ENCODE measurements around the gene CDR2L. TPM values are rescaled to one million over a fixed set of nuclear protein-coding genes. Genes with fewer than 3 reads are reported as not detected.

The CDR2L gene
- 41.1 to 73.3 TPM (median 64.5 TPM) in 5 replicates for total RNA-seq (2022; extraction: Qiagen RNA extraction; ENCODE audit: low read depth)

GRCh38 chr17:74987418-74987908 is at the start of gene CDR2L:
TSS of gene CDR2L (plus strand) at chr17:74987632. CDS start at chr17:74988044, 412 bp downstream.

GRCh38 chr17:74972107-74972972 is 15.1 kb upstream of the CDR2L start, which contains the start of gene HID1:
TSS of gene HID1 (minus strand) at chr17:74972759. CDS start at chr17:74972656, 103 bp downstream.

DNA sequence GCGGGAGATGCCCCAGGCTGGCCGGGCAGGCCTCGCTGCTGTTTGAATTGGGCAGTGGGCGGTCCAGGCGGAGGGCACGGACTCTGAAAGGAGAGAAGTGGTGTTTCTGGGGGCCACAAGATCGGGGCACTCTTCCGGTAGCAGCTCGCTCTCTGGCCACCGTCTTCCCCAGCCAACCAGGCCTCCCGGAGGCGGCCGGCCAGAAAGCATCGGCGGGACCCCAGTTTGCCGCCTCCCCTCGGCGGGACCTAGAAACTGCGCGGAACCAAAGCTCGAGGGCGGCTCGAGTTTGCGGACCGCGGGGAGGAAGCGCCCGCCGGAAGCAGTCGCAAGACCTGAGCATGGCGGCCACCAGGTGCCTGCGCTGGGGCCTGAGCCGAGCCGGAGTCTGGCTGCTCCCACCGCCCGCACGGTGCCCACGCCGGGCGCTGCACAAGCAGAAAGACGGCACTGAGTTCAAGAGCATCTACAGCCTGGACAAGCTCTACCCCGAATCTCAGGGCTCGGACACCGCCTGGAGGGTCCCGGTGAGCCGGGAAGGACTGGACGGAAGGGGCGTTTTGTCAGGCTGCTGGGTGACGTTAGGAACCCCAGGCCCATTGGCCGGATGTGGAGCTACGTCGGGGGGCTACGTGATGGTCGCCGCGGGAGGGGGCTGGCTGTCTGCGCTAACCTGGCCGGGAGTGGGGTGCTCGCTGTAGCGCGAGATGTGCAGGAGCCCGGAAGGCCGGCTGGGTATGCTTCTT is 25.1 kb downstream of the CDR2L start, which contains the start of gene MRPL58:
TSS of gene MRPL58 (plus strand) at position 325 of the 746 bp plus-strand sequence. CDS start at position 342, 17 bp downstream.

GRCh38 chr17:75046407-75047289 is 59.2 kb downstream of the CDR2L start, which contains the start of the genes ATP5PD and KCTD2:
TSS of gene ATP5PD (minus strand) at chr17:75046969. CDS start at chr17:75042650, 4,319 bp downstream.
TSS of gene KCTD2 (plus strand) at chr17:75047225. CDS start at chr17:75047251, 26 bp downstream.

Other genes with a start within 250 kb of the CDR2L start
- gene NHERF1, start 239.0 kb upstream of the CDR2L start, total RNA-seq (2022; extraction: Qiagen RNA extraction; ENCODE audit: low read depth): 28.8 to 52.1 TPM (median 45.9 TPM) in 5 replicates
- 46.7 to 59.5 TPM (median 57.8 TPM) in 5 replicates for gene NAT9, start 211.3 kb upstream of the CDR2L start, total RNA-seq (2022; extraction: Qiagen RNA extraction; ENCODE audit: low read depth)
- 0.21 to 0.52 TPM (median 0.27 TPM) in 5 replicates for gene GRIN2C, start 127.7 kb upstream of the CDR2L start, total RNA-seq (2022; extraction: Qiagen RNA extraction; ENCODE audit: low read depth)
- 33.6 to 70.0 TPM (median 67.8 TPM) in 5 replicates for gene FDXR, start 114.6 kb upstream of the CDR2L start, total RNA-seq (2022; extraction: Qiagen RNA extraction; ENCODE audit: low read depth)
- not detected in 5 replicates for gene FADS6, start 94.0 kb upstream of the CDR2L start, total RNA-seq (2022; extraction: Qiagen RNA extraction; ENCODE audit: low read depth)
- gene USH1G, start 64.4 kb upstream of the CDR2L start, total RNA-seq (2022; extraction: Qiagen RNA extraction; ENCODE audit: low read depth): 0.08 to 0.18 TPM (median 0.12 TPM) in 4 of 5 replicates, not detected in the other
- gene OTOP2, start 63.4 kb upstream of the CDR2L start, total RNA-seq (2022; extraction: Qiagen RNA extraction; ENCODE audit: low read depth): 0.06 to 0.14 TPM in 2 of 5 replicates, not detected in the others
- gene OTOP3, start 51.7 kb upstream of the CDR2L start, total RNA-seq (2022; extraction: Qiagen RNA extraction; ENCODE audit: low read depth): not detected in 5 replicates
- gene HID1, start 14.9 kb upstream of the CDR2L start, total RNA-seq (2022; extraction: Qiagen RNA extraction; ENCODE audit: low read depth): 7.1 to 12.7 TPM (median 11.0 TPM) in 5 replicates
- 75.8 to 85.3 TPM (median 76.5 TPM) in 5 replicates for gene MRPL58, start 25.0 kb downstream of the CDR2L start, total RNA-seq (2022; extraction: Qiagen RNA extraction; ENCODE audit: low read depth)
- 453 to 615 TPM (median 486 TPM) in 5 replicates for gene ATP5PD, start 59.3 kb downstream of the CDR2L start, total RNA-seq (2022; extraction: Qiagen RNA extraction; ENCODE audit: low read depth)
- 26.4 to 33.7 TPM (median 30.7 TPM) in 5 replicates for gene KCTD2, start 59.6 kb downstream of the CDR2L start, total RNA-seq (2022; extraction: Qiagen RNA extraction; ENCODE audit: low read depth)
- gene SLC16A5, start 100.3 kb downstream of the CDR2L start, total RNA-seq (2022; extraction: Qiagen RNA extraction; ENCODE audit: low read depth): 16.8 to 35.9 TPM (median 29.7 TPM) in 5 replicates
- 17.4 to 21.8 TPM (median 18.7 TPM) in 5 replicates for gene ARMC7, start 122.3 kb downstream of the CDR2L start, total RNA-seq (2022; extraction: Qiagen RNA extraction; ENCODE audit: low read depth)
- gene NT5C, start 144.1 kb downstream of the CDR2L start, total RNA-seq (2022; extraction: Qiagen RNA extraction; ENCODE audit: low read depth): 82.9 to 136 TPM (median 131 TPM) in 5 replicates
- 675 to 933 TPM (median 796 TPM) in 5 replicates for gene JPT1, start 166.9 kb downstream of the CDR2L start, total RNA-seq (2022; extraction: Qiagen RNA extraction; ENCODE audit: low read depth)
- gene SUMO2, start 195.3 kb downstream of the CDR2L start, total RNA-seq (2022; extraction: Qiagen RNA extraction; ENCODE audit: low read depth): 296 to 622 TPM (median 397 TPM) in 5 replicates
- 102 to 109 TPM (median 103 TPM) in 5 replicates for gene NUP85, start 218.0 kb downstream of the CDR2L start, total RNA-seq (2022; extraction: Qiagen RNA extraction; ENCODE audit: low read depth)

Data from A549 treated with ZK216348 at 1 μM for 4 hours (cell line).